ENCODE results near the gene MBD5. TPM values are rescaled to one million over a fixed set of nuclear protein-coding genes. Genes with fewer than 3 reads are reported as not detected.
"Not testable (repeated sequence)": the region's sequence is repeated elsewhere in the genome, so short reads cannot be mapped to it uniquely, and the experiment has no call there.

MBD5 gene
- total RNA-seq, 1 donor from 2014 or later, result 8.3 TPM

- no peaks in the 10 kb centered on the region for H3K4me1 ChIP-seq
- H3K4me3 ChIP-seq, result no peak overlapping the region
- no peaks in the 10 kb centered on the region for H3K36me3 ChIP-seq
- H3K27ac ChIP-seq, result no peak overlapping the region
- no peak for DNase-seq (ENCODE audit: low spot score in 2 of 2)
- TF ChIP-seq, protein P1, sequence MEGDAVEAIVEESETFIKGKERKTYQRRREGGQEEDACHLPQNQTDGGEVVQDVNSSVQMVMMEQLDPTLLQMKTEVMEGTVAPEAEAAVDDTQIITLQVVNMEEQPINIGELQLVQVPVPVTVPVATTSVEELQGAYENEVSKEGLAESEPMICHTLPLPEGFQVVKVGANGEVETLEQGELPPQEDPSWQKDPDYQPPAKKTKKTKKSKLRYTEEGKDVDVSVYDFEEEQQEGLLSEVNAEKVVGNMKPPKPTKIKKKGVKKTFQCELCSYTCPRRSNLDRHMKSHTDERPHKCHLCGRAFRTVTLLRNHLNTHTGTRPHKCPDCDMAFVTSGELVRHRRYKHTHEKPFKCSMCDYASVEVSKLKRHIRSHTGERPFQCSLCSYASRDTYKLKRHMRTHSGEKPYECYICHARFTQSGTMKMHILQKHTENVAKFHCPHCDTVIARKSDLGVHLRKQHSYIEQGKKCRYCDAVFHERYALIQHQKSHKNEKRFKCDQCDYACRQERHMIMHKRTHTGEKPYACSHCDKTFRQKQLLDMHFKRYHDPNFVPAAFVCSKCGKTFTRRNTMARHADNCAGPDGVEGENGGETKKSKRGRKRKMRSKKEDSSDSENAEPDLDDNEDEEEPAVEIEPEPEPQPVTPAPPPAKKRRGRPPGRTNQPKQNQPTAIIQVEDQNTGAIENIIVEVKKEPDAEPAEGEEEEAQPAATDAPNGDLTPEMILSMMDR (IDR thresholded peaks at IDR 0.05), result no peak
- H3K9me3 ChIP-seq, result peaks cover 0 to 19% of the 10 kb centered on the region in 2 donors
- intact Hi-C loops (cut with DNase I), result no loop called here
- H3K27me3 ChIP-seq, result no peaks in the 10 kb centered on the region
Observed at GRCh38 chr2:148006249-148007007, 14.5 kb upstream of the MBD5 start.

GRCh38 chr2:148007219-148007900 is 13.5 kb upstream of the MBD5 start:
- Histone ChIP-seq H3K4me3 (no peak overlapping the region), H3K27me3 (no peaks in the 10 kb centered on the region), H3K36me3 (no peaks in the 10 kb centered on the region), H3K9me3 (peaks cover 0 to 18% of the 10 kb centered on the region in 2 donors), H3K27ac (no peak overlapping the region), H3K4me1 (no peaks in the 10 kb centered on the region)
- intact Hi-C loops (cut with DNase I), result no loop called here
- TF ChIP-seq, protein P1 (IDR thresholded peaks at IDR 0.05), result no peak
- DNase-seq (ENCODE audit: low spot score in 2 of 2), result no peak

DNA sequence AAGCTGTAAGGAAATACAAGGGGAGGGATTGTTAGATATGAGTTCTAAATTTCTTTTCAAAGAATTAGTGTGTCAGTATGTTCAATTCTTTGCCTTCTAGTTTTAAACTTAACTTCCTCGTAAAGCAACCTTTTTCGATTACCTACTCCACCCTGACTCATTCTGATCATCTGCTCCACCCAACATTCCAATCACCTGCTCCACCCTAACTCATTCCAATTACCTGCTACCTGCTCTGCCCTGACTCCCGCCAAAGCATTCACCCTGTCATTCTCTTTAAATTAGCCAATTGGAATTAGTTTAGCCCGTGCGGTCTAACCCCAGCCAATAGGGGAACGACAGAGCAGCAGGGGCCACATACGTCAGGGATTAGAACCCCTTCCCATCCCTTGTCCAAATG is 12.5 kb upstream of the MBD5 start:
- H3K36me3 ChIP-seq; H3K4me3 ChIP-seq; H3K4me1 ChIP-seq; intact Hi-C loops (cut with DNase I); DNase-seq (ENCODE audit: low spot score in 2 of 2); H3K27ac ChIP-seq; H3K27me3 ChIP-seq: not testable (repeated sequence)
- peaks cover 0 to 13% of the 10 kb centered on the region in 2 donors for H3K9me3 ChIP-seq

DNA sequence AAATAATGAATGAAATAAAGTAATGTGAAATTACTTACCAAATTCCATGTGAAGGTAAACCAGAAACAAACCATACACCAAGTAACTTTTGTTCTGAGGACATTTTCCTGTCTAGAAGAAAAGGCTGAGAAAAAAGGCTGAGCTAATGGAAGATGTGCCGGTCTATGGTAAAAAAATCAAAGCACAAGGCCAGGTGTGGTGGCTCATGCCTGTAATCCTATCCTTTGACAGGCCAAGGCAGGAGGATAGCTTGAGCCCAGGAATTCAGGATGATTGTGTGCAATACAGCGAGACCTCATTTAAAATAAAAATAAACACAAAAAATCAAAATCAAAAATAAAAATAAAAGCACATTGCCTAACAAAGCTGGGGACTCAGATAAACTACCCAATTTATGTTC is 7.0 kb upstream of the MBD5 start:
- H3K36me3 ChIP-seq, result no peaks in the 10 kb centered on the region

DNA sequence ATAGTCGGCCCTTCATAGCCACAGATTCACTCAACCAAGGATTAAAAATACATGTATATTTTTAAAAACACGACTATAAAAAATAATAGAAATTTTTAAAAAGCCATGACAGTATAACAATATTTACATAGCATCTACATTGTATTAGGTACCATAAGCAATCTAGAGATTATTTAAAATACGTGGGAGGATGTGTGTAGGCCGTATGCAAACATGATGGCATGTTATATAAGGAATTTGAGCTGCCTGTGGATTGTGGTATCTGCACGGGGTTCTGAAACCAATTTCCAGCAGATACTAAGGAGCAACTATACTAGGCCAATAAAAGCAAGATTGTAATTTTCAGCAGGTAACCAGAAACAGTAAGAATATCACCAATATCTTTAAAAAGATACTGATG is 6.3 kb upstream of the MBD5 start:
- Histone ChIP-seq H3K4me3 (no peak overlapping the region), H3K27ac (no peak overlapping the region), H3K4me1 (peaks cover 0 to 5% of the 10 kb centered on the region in 2 donors), H3K36me3 (no peaks in the 10 kb centered on the region), H3K27me3 (no peaks in the 10 kb centered on the region), H3K9me3 (no peaks in the 10 kb centered on the region)
- TF ChIP-seq, protein P1 (IDR thresholded peaks at IDR 0.05), result no peak
- intact Hi-C loops (cut with DNase I), result no loop called here
- no peak for DNase-seq (ENCODE audit: low spot score in 2 of 2)

More for the DNA sequence above, 7.0 kb upstream of the MBD5 start:
- DNase-seq (ENCODE audit: low spot score in 2 of 2), result no peak
- H3K4me3 ChIP-seq, result no peak overlapping the region
- no peak overlapping the region for H3K27ac ChIP-seq
- intact Hi-C loops (cut with DNase I), result no loop called here
- no peaks in the 10 kb centered on the region for H3K27me3 ChIP-seq
- H3K9me3 ChIP-seq, result no peaks in the 10 kb centered on the region
- TF ChIP-seq, protein P1 (IDR thresholded peaks at IDR 0.05), result no peak
- no peaks in the 10 kb centered on the region for H3K4me1 ChIP-seq

Measured in ascending aorta (tissue), 2 donors.